ENCODE results near the gene CTAG2.
"Not testable (repeated sequence)": the region's sequence is repeated elsewhere in the genome, so short reads cannot be mapped to it uniquely, and the experiment has no call there.

Gene CTAG2

GRCh38 chrX:154613586-154613985 lies 39.8 kb downstream of the CTAG2 start:
- H3K9me3 Mint-ChIP-seq (ENCODE audit: low read depth); H3K4me1 Mint-ChIP-seq (ENCODE audit: low read depth); H3K27me3 Mint-ChIP-seq; H3K27ac Mint-ChIP-seq; H3K36me3 Mint-ChIP-seq; H3K4me3 Mint-ChIP-seq: not testable (repeated sequence)

- H3K9me3 Mint-ChIP-seq (ENCODE audit: low read depth); H3K27me3 Mint-ChIP-seq; H3K4me1 Mint-ChIP-seq (ENCODE audit: low read depth); H3K4me3 Mint-ChIP-seq; H3K36me3 Mint-ChIP-seq; H3K27ac Mint-ChIP-seq: not testable (repeated sequence)
Observed at GRCh38 chrX:154611146-154611545, 42.2 kb downstream of the CTAG2 start.

DNA sequence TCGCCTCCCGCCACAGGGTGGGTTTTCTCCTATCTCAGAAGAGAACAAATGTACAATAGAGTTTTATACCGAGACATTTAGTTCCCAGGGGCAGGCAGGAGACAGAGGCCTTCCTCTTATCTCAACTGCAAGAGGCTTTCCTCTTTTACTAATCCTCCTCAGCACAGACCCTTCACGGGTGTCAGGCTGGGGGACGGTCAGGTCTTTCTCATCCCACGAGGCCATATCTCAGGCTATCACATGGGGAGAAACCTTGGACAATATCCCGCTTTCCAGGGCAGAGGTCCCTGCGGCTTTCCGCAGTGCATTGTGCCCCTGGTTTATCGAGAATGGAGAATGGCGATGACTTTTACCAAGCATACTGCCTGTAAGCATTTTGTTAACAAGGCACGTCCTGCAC lies 44.6 kb downstream of the CTAG2 start:
- not testable (repeated sequence) for H3K27ac Mint-ChIP-seq, H3K27me3 Mint-ChIP-seq

GRCh38 chrX:154607976-154608375 lies 45.4 kb downstream of the CTAG2 start:
- not testable (repeated sequence) for H3K4me3 Mint-ChIP-seq; H3K4me1 Mint-ChIP-seq (ENCODE audit: low read depth); H3K27me3 Mint-ChIP-seq; H3K36me3 Mint-ChIP-seq; H3K27ac Mint-ChIP-seq; H3K9me3 Mint-ChIP-seq (ENCODE audit: low read depth)

More for the DNA sequence above, 44.6 kb downstream of the CTAG2 start:
- H3K4me3 Mint-ChIP-seq; H3K9me3 Mint-ChIP-seq (ENCODE audit: low read depth); H3K36me3 Mint-ChIP-seq; H3K4me1 Mint-ChIP-seq (ENCODE audit: low read depth): not testable (repeated sequence)

GRCh38 chrX:154607370-154607769 lies 46.0 kb downstream of the CTAG2 start:
- no peaks in the 10 kb centered on the region for H3K9me3 Mint-ChIP-seq (ENCODE audit: low read depth)
- no peak overlapping the region for H3K4me3 Mint-ChIP-seq
- peaks cover 6% of the 10 kb centered on the region for H3K4me1 Mint-ChIP-seq (ENCODE audit: low read depth)
- H3K36me3 Mint-ChIP-seq, result no peaks in the 10 kb centered on the region
- H3K27ac Mint-ChIP-seq, result no peak overlapping the region
- no peaks in the 10 kb centered on the region for H3K27me3 Mint-ChIP-seq

DNA sequence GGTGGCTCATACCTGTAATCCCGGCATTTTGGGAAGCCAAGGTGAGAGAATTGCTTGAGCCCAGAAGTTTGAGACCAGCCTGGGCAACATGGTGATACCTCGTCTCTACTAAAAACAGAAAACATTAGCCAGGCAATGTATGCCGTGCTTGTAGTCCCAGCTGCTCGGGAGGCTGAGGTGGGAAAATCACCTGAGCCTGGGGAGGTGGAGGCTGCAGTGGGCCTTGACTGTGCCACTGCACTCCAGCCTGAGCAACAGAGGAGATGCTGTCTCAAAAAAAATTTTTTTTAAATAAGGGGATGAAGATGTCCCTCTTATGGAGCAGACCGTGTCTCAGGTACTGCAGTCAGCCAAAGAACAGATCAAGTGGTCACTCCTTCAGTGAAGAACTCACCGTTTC lies 47.8 kb downstream of the CTAG2 start:
- H3K36me3 Mint-ChIP-seq, result no peaks in the 10 kb centered on the region
- no peaks in the 10 kb centered on the region for H3K9me3 Mint-ChIP-seq (ENCODE audit: low read depth)
- H3K4me1 Mint-ChIP-seq (ENCODE audit: low read depth), result peaks cover 6% of the 10 kb centered on the region
- H3K27ac Mint-ChIP-seq, result no peak overlapping the region
- H3K4me3 Mint-ChIP-seq, result no peak overlapping the region
- no peaks in the 10 kb centered on the region for H3K27me3 Mint-ChIP-seq

DNA sequence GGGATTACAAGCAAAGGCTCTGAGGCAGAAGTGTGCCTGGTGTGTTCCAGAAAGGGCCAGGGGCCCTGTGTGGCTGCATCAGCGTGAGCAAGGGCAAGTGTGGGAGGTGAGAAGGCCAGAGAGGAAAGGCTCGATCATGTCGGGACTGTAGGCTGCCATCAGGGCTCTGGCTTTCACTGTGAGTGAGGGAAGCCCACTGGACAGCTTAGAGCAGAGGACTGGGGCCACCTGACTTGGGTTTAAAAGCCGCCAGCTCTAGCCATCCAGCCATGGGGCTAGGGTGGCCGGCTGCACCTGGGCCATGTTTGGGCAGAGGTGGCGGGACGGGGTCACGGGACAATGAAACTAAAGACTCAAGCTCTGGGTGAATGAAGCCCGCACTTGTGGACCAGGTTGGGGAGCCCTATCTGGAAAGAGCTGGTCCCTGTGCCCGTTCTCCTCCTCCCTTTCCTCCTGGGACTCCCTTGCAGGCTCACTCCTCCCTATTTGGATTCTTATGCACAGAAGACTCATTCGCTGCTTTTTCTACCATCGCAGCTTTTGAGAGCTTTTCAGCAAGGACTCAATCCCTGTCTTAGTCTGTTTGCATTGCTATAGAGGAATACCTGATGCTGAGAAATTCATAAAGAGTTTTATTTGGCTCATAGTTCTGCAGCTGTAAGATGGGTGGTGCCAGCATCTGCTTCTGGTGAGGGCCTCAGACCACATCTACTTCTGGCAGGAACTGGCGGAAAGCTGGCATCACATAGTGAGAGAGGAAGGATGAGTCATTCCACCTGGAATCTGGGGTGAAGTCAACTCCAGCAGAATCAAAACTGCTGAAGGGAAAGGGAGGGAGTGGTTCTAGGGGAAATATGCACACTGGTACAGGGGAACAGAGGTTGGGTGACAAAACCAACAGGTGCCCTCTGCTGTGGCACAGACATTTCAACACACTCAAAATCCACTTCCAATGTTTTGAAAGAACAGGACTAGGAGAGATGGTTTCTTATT lies 49.6 kb downstream of the CTAG2 start:
- H3K9me3 Mint-ChIP-seq (ENCODE audit: low read depth), result no peaks in the 10 kb centered on the region
- no peaks in the 10 kb centered on the region for H3K27me3 Mint-ChIP-seq
- no peak overlapping the region for H3K27ac Mint-ChIP-seq
- peaks cover 10% of the 10 kb centered on the region for H3K4me1 Mint-ChIP-seq (ENCODE audit: low read depth)
- H3K4me3 Mint-ChIP-seq, result no peak overlapping the region
- H3K36me3 Mint-ChIP-seq, result no peaks in the 10 kb centered on the region

- Mint-ChIP-seq H3K27me3 (no peaks in the 10 kb centered on the region), H3K36me3 (no peaks in the 10 kb centered on the region), H3K27ac (no peak overlapping the region), H3K4me3 (no peak overlapping the region), H3K9me3 (ENCODE audit: low read depth) (no peaks in the 10 kb centered on the region), H3K4me1 (ENCODE audit: low read depth) (peaks cover 10% of the 10 kb centered on the region)
Observed at GRCh38 chrX:154602766-154603437, 50.5 kb downstream of the CTAG2 start.

DNA sequence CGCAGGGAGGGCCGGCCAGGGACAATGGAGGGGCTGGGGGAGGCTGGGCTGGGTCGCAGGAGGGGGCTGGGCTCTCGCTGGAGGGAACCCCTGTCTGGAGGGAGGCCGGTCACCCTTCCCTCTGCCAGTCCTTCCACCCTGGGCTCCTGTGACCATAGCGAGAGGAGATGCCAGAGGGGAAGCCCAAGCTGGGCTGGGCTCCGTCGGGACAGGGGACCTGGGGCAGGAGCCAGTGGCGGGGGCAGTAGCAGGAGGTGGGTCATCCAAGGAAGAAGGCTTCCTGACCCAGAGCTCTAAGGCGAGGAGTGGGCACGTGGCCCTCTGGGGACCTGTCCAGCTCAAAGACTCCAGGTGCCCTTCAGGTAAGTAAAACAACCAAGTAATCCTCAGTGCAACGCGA lies 51.2 kb downstream of the CTAG2 start:
- Mint-ChIP-seq H3K27me3 (no peaks in the 10 kb centered on the region), H3K27ac (no peak overlapping the region), H3K4me3 (no peak overlapping the region), H3K4me1 (ENCODE audit: low read depth) (peaks cover 10% of the 10 kb centered on the region), H3K36me3 (no peaks in the 10 kb centered on the region), H3K9me3 (ENCODE audit: low read depth) (no peaks in the 10 kb centered on the region)
